GM19238 (cell line): ENCODE results near the gene RHOF.
"Not testable (repeated sequence)": the region's sequence is repeated elsewhere in the genome, so short reads cannot be mapped to it uniquely, and the experiment has no call there.

Source experiments
- DNase-seq: peaks from one replicate; pipeline ENCODE4 v3.0.0; 2011; ENCODE audit warnings: low spot score; ENCODE audit not compliant: insufficient read length

Gene RHOF

DNA sequence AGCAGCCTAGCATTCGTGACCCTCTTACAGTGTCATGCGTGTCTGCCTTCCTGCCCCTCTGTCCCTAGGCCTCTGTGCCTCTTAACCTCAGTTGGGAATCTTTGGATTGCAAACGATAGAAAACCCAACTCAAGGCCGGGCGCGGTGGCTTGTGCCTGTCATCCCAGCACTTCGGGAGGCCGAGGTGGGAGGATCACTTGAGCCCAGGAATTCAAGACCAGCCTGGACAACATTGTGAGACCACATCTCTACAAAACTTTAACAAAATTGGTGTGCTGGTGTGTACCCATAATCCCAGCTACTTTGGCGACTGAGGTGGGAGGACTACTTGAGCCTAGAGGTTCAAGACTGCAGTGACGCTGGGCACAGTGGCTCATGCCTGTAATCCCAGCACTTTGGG is 44.2 kb downstream of the RHOF start:
- DNase-seq = no peak

DNA sequence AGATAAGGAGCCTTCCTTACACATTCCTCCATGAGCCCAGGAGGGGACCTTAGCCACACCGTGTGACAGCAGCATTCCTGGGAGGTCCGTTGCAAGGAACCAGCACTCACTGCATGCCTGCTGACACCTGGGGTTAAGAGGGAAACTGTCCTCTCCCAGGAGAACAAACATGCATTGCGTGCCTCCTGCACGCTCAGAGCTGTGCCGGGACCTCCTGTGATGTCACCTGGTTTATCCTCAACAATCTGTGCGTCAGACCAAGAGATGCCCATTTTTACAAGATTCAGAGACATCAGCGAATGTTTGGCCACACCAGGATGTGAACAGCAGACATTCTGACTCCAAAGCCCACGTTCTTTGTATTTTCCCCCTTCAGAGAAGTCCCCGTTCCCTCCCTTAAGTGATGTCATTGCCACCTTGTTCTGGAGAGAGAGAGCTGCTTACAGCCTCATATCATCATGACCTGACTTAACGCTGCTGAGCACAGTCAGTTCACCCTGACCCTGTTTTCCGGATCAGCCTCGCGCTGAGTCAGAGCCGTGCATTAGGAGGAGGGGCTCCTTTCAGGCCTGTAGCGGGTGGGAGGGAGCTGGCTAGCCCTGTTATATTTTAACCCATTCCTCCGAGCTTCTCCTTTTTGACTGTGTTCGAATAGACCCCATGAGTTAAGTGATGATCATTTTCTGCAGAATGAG is 44.8 kb downstream of the RHOF start:
- peak; percentile 27 for DNase-seq

DNA sequence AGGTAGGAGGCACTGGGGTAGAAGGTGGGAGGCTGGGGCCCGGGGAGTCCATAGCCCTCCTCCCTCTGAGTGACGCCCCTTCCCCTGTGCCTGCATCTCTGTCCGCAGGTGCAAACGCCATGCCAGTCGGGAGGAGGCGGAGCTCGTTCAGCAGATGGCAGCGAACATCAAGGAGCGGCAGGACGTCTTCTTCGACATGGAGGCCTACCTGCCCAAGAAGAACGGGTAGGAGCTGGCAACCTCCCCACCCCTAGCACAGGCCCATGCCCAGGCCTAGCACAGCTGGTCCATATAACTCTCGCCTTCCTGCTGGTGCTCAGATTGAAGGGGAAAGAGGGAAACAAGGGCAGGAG is 45.3 kb downstream of the RHOF start:
- DNase-seq = no peak

DNA sequence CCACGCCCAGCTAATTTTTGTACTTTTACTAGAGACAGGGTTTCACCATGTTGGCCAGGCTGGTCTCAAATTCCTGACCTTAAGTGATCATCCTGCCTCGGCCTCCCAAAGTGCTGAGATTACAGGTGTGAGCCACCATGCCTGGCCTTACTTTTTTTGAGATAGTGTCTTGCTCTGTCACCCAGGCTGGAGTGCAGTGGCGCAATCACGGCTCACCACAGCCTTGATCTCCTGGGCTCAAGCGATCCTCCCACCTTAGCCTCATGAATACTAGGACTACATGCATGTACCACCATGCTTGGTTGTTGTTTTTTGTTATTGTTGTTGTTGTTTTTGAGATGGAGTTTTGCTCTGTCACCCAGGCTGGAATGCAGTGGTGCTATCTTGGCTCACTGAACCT is 47.9 kb downstream of the RHOF start:
- DNase-seq = not testable (repeated sequence)

DNA sequence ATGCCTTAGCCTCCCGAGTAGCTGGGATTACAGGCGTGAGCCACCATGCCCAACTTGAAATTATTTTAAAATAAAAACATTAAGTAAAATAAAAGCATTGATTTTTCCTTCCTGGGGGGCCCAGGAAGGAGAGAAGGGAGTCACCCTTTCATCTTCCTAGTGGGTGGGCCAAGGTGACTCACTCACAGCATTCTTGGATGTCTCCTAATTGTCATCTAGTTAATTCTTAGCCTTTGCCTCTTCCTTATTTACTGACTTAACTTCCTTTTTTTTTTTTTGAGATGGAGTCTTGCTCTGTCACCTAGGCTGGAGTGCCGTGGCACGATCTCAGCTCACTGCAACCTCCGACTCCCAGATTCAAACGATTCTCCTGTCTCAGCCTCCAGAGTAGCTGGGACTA is 51.7 kb downstream of the RHOF start:
- DNase-seq = no peak

DNA sequence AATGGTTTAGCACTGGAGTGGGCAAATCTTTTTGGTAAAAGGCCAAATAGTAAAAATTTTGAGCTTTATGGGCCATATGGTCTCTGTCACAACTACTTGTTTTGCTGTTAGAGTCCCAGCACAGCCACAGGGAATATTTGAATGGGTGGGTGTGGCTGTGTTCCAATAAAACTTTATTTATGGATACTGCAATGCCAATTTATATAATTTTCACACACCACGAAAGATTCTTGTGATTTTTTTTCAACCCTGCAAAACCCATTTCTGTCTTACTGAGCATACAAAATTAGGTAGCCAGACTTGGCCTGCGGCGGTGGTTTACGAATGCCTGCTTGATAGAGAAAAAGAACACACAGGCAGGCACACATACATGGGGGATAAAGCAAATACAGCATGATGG is 52.6 kb downstream of the RHOF start:
- DNase-seq = no peak

DNA sequence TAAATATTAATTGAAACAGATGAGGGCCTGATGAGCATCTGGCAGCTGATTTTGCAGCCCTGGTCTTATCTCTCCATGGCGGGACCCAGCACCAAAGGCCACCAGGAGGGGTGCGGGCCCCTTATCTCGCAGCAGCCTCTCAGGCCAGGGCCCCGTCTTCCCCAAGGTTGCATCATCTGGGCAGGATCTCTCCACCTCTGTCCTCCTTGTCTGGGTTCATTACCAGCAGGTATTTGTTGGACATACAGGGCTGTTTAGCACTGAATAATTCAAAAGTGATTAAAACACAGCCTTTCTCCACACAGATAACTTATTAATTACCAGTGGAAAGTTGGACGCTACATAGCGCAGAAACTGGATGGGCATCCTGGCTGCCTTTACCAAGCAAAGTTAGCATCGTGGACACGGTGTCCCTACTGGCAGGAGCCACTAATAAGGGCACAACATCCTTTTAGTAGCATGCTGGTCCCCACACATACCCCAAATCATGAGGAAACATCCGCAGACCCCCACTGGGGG is 55.1 kb downstream of the RHOF start:
- no peak for DNase-seq

DNA sequence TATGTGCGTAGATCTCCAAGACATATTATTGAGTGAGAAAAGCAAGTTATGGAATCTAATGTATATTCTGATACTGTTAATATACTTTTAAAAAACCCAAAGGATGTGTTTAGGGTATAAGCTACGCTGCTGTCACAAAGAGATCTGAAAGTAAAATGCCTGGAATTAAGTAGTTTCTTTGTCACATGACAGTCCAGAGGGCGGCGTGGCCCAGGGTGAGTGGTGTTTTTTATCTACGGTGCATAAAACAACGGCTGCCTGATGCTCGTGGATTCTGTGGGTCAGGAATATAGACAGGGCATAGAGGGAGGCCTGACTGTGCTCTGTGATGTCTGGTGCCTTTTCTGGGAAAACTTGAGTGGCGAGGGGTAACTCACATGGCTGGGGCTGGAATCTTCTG is 59.6 kb downstream of the RHOF start:
- DNase-seq = no peak

DNA sequence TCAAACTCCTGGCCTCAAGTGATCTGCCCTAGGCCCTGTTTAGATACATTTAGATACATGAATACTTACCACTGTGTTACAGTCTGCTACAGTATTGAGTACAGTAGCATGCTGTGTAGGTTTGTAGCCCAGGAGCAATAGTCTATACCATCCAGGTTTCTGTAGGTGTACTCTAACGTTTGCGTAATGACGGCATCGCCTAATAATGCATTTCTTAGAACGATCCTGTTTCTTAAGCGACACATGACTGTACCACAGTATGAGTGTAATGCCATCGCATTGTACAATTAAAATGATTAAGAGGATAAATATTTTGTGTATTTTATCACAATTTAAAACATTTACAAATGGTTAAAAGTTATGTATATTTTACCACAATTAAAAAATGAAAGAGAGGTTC is 62.0 kb downstream of the RHOF start:
- no peak for DNase-seq

DNA sequence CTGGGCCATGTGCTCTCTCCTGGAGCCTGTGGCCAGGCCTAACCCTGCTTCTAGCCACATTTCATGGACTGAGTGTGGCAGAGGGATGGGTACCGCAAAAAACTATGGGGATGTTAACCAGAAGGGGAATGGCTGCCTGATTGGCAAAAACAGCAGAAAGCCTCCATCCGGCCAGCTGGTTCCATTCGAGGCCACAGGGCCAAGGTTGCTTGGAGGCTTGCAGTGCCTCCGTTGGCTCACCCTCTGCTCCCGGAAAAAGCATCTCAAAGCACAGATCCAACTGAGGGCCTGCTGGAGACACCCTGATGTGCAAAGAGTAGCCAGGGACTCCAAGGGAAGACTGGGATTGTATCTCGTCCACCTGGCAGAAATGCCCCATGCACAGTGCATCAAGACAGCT is 64.5 kb downstream of the RHOF start:
- no peak for DNase-seq
